A549 (cell line): ENCODE data around the gene RRAS2.

Source experiments
- CHD4 ChIP-seq: fragments of 200-600 bp; sonication (generic); IDR thresholded peaks from 2 replicates; pipeline ENCODE4 v1.6.1; 2016; ENCODE audit warnings: antibody characterized with exemption, mild to moderate bottlenecking, borderline replicate concordance
- EHMT2 ChIP-seq: fragments of 200-600 bp; sonication (generic); IDR thresholded peaks from 2 replicates; pipeline ENCODE4 v1.6.1; 2016; ENCODE audit warnings: antibody characterized with exemption, low read depth, mild to moderate bottlenecking, moderate library complexity
- EP300 ChIP-seq, 2 experiments: fragments of >200 bp; sonication (Bioruptor Twin); formaldehyde crosslinking; IDR thresholded peaks; 2 replicates in 1 of 2; 3 replicates in 1 of 2; pipeline ENCODE4 v1.6.1; 2016 to 2017
- HOXA7 ChIP-seq: fragments of 250-450 bp; sonication (Bioruptor Pico); IDR thresholded peaks from 2 replicates; pipeline ENCODE4 v1.5.0; 2020; ENCODE audit warnings: mild to moderate bottlenecking, moderate library complexity
- JUNB ChIP-seq: fragments of >200 bp; sonication (Bioruptor Twin); formaldehyde crosslinking; IDR thresholded peaks from 2 replicates; pipeline ENCODE4 v1.6.1; 2016
- MAZ ChIP-seq: fragments of 150-350 bp; IDR thresholded peaks from 2 replicates; pipeline ENCODE4 v1.6.1; 2014; ENCODE audit warnings: antibody characterized with exemption, low read depth, low read length, borderline replicate concordance
- NFE2L2 ChIP-seq: fragments of 150-350 bp; conservative IDR thresholded peaks from 2 replicates; pipeline ENCODE4 v1.6.1; 2014; ENCODE audit warnings: low read length
- POLR2A ChIP-seq: IDR thresholded peaks from 2 replicates; pipeline ENCODE4 v1.6.1; 2012; ENCODE audit warnings: mild to moderate bottlenecking, low read length
- RARB ChIP-seq: fragments of 250-450 bp; sonication (Bioruptor Pico); IDR thresholded peaks from 2 replicates; pipeline ENCODE4 v1.8.0; 2021; ENCODE audit warnings: mild to moderate bottlenecking, moderate library complexity
- RFX5 ChIP-seq: fragments of 450-650 bp; IDR thresholded peaks from 2 replicates; pipeline ENCODE4 v1.7.1; 2014; ENCODE audit warnings: antibody characterized with exemption, mild to moderate bottlenecking, moderate library complexity
- TF ChIP-seq, protein P1 (sequence below): fragments of >200 bp; sonication (Bioruptor Twin); formaldehyde crosslinking; IDR thresholded peaks from 3 replicates; pipeline ENCODE4 v1.5.1; 2016
- TF ChIP-seq, protein P2 (sequence below): fragments of 450-650 bp; IDR thresholded peaks from 2 replicates; pipeline ENCODE4 v1.6.1; 2014; ENCODE audit warnings: antibody characterized with exemption
- TF ChIP-seq, protein P3 (sequence below): IDR thresholded peaks from 2 replicates; pipeline ENCODE4 v1.6.1; 2012; ENCODE audit warnings: low read depth, borderline replicate concordance

DNA sequence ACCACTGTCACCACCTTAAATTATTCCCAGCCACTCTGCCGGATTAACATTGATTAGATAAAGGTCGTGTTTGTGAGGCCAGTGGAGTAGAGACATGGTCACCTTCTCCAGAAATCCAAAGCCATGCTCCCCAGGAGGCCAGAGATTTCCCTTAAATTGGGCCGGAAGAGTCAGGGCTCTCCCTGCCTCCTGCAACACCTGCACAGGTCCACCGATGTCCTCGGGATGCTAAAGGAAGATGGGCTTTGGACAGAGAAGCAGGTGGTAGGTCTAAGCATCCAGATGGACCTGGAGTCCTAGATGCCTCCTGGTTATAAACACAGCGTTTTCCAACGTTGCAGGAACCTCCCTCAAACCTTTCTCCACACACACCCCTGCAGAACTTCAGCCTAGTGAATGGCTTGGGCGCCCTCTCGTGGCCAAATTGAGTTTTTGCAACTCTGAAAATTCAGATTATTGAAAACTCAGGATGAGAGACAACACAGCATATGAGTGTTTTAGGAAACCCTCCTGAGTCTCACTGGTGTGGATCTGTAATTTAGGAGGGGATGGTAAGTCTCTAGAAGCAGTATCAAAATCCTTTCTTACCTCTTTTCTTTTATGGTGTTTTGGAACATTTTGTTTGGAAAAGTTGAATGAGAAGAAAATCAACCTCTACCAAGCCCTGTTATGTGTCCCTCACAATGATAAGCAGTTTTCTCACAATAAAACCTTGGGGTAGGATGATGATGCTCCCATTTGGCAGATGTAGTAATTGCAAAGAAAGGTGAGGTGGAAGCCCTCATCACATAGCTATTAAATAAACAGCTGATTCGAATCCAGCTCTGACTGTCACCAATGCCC lies 109.6 kb downstream of the RRAS2 start:
- TF ChIP-seq, protein P1, sequence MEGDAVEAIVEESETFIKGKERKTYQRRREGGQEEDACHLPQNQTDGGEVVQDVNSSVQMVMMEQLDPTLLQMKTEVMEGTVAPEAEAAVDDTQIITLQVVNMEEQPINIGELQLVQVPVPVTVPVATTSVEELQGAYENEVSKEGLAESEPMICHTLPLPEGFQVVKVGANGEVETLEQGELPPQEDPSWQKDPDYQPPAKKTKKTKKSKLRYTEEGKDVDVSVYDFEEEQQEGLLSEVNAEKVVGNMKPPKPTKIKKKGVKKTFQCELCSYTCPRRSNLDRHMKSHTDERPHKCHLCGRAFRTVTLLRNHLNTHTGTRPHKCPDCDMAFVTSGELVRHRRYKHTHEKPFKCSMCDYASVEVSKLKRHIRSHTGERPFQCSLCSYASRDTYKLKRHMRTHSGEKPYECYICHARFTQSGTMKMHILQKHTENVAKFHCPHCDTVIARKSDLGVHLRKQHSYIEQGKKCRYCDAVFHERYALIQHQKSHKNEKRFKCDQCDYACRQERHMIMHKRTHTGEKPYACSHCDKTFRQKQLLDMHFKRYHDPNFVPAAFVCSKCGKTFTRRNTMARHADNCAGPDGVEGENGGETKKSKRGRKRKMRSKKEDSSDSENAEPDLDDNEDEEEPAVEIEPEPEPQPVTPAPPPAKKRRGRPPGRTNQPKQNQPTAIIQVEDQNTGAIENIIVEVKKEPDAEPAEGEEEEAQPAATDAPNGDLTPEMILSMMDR: peak; percentile 96
- TF ChIP-seq CHD4 (no peak), NFE2L2 (no peak), EHMT2 (no peak), JUNB (no peak), POLR2A (no peak), EP300 (IDR thresholded peaks at IDR 0.05) (no peak), RFX5 (no peak), HOXA7 (CRISPR knock-in tag) (no peak), MAZ (no peak), RARB (CRISPR knock-in tag) (no peak)
- TF ChIP-seq, protein P2, sequence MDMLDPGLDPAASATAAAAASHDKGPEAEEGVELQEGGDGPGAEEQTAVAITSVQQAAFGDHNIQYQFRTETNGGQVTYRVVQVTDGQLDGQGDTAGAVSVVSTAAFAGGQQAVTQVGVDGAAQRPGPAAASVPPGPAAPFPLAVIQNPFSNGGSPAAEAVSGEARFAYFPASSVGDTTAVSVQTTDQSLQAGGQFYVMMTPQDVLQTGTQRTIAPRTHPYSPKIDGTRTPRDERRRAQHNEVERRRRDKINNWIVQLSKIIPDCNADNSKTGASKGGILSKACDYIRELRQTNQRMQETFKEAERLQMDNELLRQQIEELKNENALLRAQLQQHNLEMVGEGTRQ: no peak
- TF ChIP-seq, protein P3, sequence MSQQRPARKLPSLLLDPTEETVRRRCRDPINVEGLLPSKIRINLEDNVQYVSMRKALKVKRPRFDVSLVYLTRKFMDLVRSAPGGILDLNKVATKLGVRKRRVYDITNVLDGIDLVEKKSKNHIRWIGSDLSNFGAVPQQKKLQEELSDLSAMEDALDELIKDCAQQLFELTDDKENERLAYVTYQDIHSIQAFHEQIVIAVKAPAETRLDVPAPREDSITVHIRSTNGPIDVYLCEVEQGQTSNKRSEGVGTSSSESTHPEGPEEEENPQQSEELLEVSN: no peak
